ENCODE measurements around the gene DLGAP3. TPM values are rescaled to one million over a fixed set of nuclear protein-coding genes. Genes with fewer than 3 reads are reported as not detected.

DLGAP3 gene
- total RNA-seq, 1 experiment from 2014 or later = 0.02 TPM

DNA sequence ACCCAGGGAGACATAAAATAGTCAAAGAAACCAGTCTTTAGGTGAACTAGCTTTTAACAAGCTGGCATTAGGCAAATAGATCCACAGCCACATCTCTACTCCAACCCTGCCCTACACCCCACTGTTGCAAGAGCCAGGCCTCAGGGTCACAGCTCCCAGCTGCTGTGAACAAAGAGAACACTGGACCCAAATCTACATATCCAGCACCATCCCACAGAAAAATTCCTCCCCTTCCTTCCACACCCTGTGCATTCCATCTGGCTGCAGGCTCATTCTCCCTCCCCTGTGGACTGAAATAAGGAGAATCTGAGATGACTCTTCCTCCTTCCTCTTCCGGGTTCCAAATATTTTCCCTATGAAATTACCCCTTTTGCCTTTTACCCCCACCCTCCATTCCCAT is 23.2 kb downstream of the DLGAP3 start:
- DNase-seq (ENCODE audit: extremely low read depth, low read depth) = no peak

DNA sequence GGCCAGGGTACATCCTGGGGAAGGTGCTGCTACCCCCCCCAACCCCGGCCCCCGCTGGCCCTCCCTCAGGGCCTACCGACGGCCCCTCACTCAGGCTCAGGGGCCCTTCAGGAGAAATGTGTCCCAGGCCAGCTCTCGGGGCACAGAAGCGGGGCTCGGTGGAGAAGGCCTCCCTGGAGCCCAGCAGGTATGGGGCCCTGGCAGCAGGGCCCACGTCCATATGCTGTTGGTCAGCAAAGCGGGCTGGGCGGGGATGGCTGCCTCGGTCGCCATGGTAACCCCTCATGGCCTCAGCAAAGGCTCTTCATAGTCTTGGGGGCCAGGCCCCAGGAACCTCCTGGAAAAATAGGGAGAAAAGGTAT is 24.4 kb downstream of the DLGAP3 start:
- no peak for DNase-seq (ENCODE audit: extremely low read depth, low read depth)

DNA sequence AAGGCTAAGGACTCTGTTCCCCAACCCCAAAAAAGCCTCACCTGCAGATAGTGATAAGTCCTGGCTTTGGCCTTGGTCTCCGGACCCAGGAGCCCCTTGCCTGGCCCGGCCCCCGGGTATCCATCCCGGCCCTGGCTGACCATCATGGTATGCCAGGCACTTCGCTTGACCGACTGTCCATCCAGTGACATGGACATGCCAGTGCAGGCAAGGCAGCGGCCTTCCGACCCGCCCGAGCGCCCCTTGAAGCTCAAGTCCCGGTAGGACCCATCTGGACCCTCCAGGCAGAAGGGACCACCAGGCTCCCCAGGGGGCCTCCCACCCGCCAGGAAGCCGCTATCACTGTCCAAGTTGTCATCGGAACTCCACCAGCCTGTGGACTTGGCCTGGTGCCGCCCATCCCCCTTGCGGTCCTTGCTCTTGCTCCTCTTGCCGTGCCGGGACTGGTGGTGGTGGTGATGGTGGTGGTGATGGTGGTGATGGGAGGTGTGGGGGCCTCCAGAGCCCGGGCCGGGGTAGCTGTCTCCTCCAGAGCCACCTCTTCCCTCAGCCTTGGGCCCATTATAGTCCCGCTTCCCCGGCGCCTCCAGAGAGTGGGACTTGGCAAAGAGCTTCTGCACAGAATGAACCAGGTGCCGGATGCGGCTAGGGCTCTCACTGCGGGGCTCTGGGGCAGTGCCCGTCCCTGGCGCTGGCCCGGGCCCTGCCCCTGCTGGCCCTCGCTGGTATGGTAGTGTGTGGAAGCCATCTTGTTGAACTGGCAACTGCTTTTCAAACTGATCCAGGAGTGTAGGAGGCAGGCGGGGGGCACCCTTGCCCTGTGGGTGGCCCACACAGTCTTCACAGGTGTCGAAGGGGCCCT is 25.0 kb downstream of the DLGAP3 start:
- DNase-seq (ENCODE audit: extremely low read depth, low read depth) = no peak

DNA sequence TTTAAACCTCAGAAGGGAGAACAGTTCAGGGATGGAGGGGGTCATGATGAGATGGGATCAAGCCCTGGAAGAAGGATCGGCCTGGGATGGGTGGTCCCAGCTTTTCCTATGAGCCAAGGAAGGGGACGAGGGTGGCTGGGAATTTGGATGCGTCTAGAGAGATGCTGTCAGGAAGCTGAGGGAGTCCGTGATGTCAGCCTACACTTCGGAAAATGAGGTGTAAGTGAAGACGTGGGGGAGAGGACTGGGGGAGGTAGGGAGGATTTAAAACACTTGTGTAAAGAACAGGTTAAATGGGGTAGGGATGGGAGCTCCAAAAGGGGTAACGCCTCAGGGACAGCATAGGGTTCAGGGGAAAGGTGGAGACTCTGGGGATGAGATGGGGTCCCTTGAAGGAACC is 27.5 kb downstream of the DLGAP3 start:
- DNase-seq (ENCODE audit: extremely low read depth, low read depth) = no peak

DNA sequence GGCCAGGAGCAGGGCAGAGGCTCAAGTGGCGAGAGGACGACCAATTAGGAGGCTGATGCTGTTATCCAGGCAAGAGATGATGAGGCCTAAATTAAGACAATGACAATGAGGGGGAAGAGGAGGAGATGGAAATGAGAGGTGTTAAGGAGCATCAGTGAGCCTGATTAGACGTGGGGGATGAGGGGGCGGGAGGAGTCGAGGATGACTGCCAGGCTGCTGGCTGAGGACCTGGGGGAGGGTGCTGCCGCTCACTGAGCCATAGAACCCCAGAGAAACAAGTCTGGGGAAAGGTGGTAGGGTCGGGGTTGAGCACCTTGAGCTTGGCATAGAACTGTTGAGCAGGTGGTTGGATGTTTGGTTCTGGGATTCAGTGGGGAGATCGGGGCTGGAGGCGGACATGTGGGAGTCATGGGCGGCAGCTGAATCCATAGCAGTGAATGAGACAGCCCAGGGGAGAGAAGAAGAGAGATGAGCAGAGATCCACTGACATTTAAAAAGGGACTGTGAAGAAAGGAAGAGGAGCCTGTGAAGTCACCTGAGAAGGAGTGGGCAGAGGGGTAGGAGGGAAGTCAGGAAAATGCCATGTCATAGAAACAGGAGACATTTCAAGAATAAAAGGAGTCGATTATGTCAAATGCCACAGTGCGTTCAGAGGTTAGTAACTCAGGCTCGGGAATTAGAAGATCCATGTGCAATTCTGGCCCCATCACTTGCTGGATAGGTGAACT is 28.5 kb downstream of the DLGAP3 start:
- no peak for DNase-seq (ENCODE audit: extremely low read depth, low read depth)

DNA sequence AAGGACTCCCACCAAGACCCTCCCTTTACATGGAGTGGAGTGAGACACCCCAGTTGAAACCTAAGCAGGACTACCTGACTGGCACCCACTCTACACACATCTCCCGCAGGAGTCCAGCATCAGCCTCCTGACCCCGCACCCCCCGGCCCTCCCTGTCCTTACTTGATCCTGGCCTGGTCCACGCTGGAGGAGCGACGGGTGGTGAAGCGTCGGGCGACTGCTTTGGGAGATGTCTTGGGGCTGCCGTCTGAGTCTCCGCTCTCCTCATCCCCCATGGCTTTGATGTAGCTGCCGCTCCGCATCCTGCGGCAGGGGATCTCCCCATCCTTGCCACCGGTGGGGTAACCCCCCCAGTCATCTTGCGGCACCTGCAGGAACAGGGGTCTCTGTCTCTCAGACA is 29.5 kb downstream of the DLGAP3 start:
- no peak for DNase-seq (ENCODE audit: extremely low read depth, low read depth)

DNA sequence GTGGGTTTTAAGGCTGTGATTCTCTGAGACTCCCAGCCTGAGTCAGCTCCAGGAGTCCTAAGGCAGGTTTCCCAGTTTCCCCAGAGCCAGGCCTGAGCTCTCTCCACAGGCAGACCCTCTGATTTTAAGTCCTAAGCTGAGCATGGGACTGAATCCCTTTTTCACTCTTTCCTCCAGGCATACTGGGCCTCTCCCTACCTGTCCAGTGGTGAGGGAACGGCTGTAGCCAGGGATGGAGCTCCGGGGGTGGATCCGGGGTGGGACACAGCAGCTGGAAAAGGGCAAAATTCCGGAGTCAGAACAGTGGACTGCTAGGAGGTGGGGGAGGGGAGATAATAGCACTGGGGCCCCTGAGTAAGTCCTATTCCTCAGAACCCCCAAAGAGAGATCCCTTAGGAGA is 30.0 kb downstream of the DLGAP3 start:
- no peak for DNase-seq (ENCODE audit: extremely low read depth, low read depth)

DNA sequence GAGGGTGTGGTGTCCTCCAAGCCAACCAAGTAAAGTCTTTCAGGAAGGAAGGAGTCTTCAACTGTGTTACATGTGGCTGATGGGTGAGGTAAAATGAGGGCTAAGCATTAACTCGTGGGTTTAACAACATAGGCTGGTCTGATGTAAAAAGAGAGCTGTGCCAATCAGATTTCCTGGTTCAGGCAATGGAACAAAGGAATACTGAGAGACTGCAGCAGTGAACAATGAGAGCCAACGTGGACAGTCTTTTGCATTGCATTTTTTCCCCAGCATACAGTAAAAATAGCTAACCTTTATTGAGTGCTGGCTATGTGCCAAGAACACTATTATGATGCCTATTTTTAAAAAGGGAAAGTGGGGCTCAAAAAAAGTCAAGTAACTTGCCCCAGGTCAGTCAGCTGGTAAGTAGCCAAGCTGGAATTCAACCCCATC is 31.1 kb downstream of the DLGAP3 start:
- no peak for DNase-seq (ENCODE audit: extremely low read depth, low read depth)

DNA sequence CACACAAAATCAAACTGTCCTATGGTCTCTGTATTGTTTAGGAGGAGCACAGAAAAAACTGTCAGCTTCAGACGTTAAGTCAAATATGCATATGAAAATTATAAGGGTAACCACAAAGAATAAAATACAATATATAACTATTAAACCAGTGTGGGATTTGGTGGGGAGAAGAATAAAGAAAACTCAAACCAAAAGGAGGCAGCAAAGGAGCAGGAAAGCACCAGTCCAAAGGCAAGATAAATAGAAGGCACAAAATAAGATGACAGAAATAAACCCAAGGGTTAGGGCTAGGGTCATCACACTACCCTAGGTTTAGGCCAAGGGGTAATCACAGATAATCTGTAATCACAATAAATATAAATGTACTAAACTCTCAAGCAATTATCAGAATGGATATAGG is 32.8 kb downstream of the DLGAP3 start:
- DNase-seq (ENCODE audit: extremely low read depth, low read depth) = no peak

DNA sequence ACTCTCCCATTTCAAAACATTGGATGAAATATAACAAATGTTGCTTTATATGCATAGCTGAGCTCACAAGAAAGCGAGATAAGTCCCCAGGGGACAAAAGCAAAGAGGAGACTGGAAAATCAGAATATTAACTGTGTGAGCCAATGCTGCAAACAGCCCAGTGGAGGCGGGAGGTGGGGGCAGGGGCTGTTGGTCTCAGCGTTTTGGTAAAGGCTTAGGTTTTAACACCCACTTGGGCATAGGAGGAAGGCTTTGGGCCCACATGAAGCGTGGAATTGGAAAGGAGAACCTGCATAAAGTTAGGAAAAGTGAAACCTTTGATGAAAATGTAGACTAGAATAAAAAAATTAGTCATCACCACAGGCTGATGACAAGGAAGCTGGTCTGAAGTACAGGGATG is 39.7 kb downstream of the DLGAP3 start:
- DNase-seq (ENCODE audit: extremely low read depth, low read depth) = no peak

DNA sequence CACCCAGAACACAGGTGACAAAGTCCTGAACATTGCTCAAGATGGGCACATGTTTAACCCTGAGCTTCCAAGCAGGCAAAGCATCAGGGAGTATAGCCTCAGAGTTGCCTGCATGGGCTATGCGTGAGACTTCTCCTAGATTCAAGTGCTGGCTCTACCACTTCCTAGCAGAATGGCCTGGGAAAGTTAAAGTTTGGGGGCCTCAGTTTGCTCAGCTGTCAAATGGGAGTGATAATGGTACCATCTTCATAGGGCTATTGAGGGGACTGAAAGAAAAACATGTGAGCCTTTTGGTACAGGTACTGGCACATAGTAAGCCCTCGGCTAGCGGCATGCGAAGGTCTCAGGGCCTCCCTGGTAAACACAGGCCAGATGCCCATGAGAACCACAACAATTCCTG is 41.9 kb downstream of the DLGAP3 start:
- no peak for DNase-seq (ENCODE audit: extremely low read depth, low read depth)

DNA sequence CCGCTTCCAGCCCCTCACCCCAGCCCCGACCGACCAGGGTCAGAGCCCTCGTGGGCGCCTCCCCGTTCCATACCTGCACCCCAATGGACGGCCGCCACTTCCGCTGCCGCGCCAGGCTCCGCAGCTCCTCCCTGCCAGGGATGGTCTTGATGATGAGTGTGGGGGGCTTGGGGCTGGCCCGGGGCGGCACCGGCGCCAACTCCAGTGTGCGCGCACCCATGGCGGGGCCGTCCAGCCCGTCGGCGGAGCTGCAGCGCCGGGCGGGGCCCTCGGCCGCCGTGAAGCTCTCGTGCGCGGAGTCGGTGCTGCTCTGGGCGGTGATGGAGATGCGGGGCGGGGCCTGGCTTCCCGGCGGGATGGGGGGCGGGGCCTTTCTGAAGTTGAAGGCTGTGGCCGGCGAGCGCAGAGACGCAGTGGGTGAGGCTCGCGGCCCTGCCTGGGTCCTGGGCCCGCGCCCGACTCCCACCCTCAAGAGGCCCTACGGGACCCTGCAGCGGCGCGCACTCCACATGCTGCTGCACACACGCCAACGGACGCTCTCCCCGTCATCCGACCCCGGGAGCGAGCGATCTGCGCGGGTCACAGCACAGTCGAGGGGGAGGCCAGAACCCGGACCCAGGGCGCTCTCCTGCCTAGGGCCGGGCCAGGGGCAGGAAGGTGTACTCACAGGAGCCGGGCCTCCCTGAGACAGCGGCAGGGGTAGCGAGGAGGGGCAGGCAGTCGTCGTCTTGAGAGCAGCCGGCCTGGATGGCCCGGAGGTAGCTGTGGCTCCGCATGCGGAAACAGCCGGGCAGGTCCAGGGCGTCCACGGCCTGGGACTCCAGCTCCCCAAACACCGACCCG is 43.8 kb downstream of the DLGAP3 start:
- DNase-seq (ENCODE audit: extremely low read depth, low read depth) = peak; percentile 6

DNA sequence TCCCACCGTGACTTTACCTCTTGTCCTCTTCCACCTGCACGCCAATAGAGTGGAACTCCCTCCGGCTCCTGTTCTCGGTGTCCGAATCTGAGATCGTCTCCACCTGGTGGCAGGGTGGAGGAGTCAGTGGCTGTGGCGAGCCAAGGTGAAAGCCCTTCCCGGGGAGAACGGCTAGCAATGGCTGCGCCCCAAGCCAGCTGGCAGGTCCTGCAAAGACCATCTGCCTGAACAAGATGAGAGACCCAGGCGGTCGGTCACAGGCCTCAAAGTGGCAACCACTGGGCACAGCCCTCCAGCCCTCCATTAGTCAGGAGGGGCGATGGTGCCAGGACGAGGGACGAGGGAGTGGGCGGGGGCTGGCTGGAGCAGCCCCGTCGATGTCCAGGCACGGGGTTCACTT is 44.5 kb downstream of the DLGAP3 start:
- no peak for DNase-seq (ENCODE audit: extremely low read depth, low read depth)

DNA sequence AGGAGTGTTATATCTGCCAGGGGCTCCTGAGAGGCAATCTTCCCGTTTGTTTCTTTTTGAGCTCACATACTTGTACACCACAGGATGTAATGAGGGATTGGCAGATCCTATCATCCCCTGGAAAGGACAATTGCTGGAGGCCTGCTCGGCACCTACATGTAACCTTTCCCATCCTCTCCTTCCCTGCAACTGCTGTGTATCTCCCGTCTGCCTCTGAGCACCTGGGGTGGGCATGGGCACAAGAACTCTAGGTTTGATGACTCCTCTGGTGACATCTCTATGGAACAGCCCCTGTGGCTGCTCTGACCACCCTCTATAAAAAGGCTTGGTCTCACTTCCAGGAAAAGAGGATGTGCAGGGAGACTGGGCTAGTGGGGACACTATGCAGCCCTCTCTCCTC is 44.9 kb downstream of the DLGAP3 start:
- DNase-seq (ENCODE audit: extremely low read depth, low read depth) = no peak

DNA sequence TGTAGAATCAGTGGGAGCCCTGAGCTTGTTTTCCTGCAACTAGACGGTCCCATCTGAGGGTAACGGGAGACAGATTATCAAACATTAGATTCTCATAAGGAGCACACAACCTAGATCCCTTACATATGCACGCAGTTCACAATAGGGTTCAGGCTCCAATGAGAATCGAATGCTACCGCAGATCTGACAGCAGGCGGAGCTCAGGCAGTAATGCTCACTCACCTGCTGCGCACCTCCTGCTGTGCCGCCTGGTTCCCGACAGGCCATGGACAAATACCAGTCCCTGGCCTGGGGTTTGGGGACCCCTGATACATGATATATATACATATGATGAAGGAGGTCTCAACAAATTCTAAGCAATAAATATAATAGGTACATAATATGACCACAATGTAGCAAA is 50.2 kb downstream of the DLGAP3 start:
- DNase-seq (ENCODE audit: extremely low read depth, low read depth) = no peak

DNA sequence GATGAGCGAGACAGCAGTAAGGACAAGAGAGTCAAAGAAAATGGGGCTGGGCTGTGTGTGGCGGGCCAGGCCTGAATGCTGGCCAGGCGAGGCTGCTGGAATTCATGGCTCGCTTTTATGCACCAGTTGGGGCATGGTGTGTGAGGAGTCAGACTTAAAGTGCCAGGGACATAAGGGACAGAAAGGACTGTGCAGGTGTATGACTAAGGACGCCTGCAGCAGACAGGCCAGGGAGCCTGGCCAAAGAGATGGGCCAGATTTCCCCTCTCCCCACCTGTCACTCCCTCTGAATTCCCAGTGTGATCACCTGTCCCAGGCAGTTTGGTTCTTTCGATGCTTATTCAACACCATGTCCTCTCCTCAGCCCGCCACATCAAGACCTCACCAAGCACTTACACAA is 53.0 kb downstream of the DLGAP3 start:
- DNase-seq (ENCODE audit: extremely low read depth, low read depth) = no peak

DNA sequence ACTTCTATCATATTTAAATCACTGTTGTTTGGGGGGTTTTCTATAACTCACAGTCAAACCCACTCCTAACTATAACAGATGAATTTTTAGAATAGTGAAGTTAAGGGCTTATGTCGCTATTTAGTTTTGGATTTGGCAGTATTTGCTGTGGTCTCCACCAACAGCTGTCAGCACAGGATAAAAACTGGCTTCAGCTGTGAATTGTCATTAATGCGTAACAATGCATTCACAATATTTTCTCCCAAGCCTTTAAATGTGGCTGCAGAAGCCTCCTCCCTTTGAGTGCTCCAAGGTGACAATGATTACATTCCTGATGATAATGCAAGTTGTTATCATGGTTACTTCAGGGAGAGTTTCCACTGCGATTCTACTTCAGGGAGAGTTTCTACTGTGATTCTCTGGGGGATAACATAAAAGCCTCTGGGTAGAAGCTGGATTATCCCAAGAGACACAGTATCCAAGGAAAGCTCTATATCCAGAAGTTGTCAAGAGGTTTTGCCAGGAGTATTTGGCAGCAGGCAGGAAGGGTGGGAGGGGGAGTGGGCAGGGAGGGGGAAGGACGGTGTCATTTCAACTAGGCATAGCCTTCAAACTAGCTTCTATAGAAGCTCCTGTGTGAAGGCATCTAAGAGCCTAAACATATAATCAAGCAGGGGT is 55.0 kb downstream of the DLGAP3 start:
- DNase-seq (ENCODE audit: extremely low read depth, low read depth) = no peak

DNA sequence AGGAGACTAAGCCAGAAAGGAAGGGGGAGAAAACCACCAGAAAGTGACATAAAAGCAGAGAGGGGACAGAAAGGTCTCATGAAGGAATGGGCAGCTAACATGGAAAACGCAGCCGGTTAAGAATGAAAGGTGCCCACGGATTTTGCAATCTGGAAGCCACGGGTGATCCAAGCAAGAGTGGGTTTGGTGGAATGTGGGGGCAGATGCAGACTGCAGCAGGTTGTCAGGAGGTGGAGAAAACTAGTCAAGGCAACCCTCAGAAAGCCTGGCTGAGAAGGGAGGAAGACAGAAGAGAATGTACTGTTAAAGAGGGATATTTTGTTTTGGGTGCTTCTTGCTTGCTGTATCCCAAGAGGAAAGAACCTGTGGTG is 57.3 kb downstream of the DLGAP3 start:
- no peak for DNase-seq (ENCODE audit: extremely low read depth, low read depth)

DNA sequence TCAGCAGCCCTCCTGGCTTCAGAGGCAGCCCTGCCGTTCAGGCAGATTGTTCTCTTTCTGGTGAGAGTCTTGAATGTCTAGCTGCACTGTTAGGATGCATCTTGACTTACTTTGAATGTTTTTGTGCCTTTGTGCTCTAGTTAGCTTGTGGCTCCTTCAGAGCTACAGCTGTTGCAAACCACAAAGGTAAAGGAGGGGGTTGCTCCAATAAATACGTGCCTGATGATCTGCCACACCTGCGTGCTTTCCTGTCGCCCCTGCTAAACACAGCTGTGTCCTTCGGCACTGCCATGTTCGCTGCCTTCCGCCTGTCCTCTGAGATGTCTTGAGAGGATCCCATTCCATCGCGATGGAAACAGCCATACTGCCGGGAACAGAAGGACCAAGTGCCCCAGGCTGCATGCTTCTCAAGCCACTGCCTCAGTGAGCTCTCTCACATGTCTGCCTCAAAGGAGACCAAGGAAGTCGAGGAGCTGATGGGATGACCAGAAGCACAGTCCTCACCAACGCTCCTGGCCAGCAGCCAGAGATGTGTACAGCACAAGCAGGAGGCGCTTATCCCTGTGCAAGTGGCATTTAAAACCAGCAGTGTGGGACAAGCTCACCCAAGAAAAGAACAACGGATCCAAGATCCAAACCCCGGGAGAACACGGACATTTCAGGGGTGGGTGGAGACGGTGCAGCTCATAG is 57.9 kb downstream of the DLGAP3 start:
- no peak for DNase-seq (ENCODE audit: extremely low read depth, low read depth)

DNA sequence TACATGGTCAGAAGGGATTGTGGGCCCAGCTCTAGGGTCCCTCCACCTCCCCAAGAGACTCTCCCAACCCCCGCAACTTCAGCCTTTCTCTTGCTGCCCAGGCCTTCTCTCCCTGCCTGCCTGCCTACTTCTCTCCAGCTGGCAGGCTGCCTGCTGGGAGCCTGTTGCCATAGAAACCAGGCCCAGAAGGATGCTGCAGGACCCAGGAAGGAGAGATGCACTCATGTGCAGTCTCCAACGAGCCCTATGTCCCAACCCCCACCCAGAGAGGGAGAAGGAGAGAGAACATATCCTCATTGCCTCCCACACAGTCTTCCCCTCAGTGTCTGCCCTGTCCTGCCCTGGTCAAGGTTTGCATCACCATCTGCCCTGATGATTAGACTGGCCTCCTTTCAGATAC is 59.1 kb downstream of the DLGAP3 start:
- DNase-seq (ENCODE audit: extremely low read depth, low read depth) = no peak

Data from NCI-H460 (cell line).